Vagina (tissue), 2 donors: ENCODE data around the gene SNED1. TPM values are rescaled to one million over a fixed set of nuclear protein-coding genes. Genes with fewer than 3 reads are reported as not detected.

Experiments
- DNase-seq, 2 donors: peaks; one replicate each; pipeline ENCODE4 v3.0.0-alpha.2; 2017; ENCODE audit errors: extremely low spot score in 2 of 2
- H3K27ac ChIP-seq: fragments of 200-600 bp; sonication (generic); one replicate; pipeline ENCODE4 v1.5.1; 2019
- H3K27me3 ChIP-seq: fragments of 200-600 bp; sonication (generic); one replicate; pipeline ENCODE4 v1.5.1; 2019
- H3K36me3 ChIP-seq, 2 donors: fragments of 200-600 bp; sonication (generic); one replicate each; pipeline ENCODE4 v1.5.1; 2017 to 2019
- H3K4me1 ChIP-seq: fragments of 200-600 bp; sonication (generic); one replicate; pipeline ENCODE4 v1.5.1; 2019
- H3K4me3 ChIP-seq, 2 donors: fragments of 200-600 bp; sonication (generic); 1 replicate in 1 of 2; 2 replicates in 1 of 2; pipeline ENCODE4 v1.5.1; 2016 to 2019
- H3K9me3 ChIP-seq: fragments of 200-600 bp; sonication (generic); one replicate; pipeline ENCODE4 v1.5.1; 2019
- CTCF ChIP-seq, 3 experiments: fragments of 450-650 bp in 2 of 3; fragments of 200-600 bp in 1 of 3; sonication (generic) in 1 of 3; IDR thresholded peaks; one replicate each; pipeline ENCODE4 v1.5.1; 2017 to 2019; ENCODE audit warnings: antibody characterized with exemption in 3 of 3, mild to moderate bottlenecking in 2 of 3, moderate library complexity in 2 of 3
- POLR2A ChIP-seq, 2 donors: fragments of 450-650 bp; IDR thresholded peaks; one replicate each; pipeline ENCODE4 v1.6.1; 2017; ENCODE audit warnings: antibody characterized with exemption in 2 of 2, mild to moderate bottlenecking in 2 of 2, moderate library complexity in 2 of 2
- POLR2AphosphoS5 ChIP-seq, 2 donors: sonication (generic); formaldehyde crosslinking; IDR thresholded peaks; one replicate each; pipeline ENCODE4 v1.9.0; 2017; ENCODE audit warnings: antibody characterized with exemption in 2 of 2, mild to moderate bottlenecking in 2 of 2, low read depth in 1 of 2; ENCODE audit not compliant: insufficient read depth in 1 of 2
- intact Hi-C: fragments of 100-400 bp; cut with DNase I; formaldehyde crosslinking; loops from one replicate; pipeline ENCODE4 v1.15.1; 2023
- small RNA-seq: library from RNA; depleted of rRNA; stranded (forward); fragments of <200 nt; gene quantifications from one replicate; pipeline ENCODE3, GENCODE V24; 2016
- total RNA-seq: library from RNA; depleted of rRNA; stranded (reverse); fragments of >200 nt; gene quantifications from one replicate; pipeline ENCODE4 v1.2.3, GENCODE V29; 2016

SNED1 gene
- total RNA-seq, 1 donor from 2014 or later = 55.5 TPM

DNA sequence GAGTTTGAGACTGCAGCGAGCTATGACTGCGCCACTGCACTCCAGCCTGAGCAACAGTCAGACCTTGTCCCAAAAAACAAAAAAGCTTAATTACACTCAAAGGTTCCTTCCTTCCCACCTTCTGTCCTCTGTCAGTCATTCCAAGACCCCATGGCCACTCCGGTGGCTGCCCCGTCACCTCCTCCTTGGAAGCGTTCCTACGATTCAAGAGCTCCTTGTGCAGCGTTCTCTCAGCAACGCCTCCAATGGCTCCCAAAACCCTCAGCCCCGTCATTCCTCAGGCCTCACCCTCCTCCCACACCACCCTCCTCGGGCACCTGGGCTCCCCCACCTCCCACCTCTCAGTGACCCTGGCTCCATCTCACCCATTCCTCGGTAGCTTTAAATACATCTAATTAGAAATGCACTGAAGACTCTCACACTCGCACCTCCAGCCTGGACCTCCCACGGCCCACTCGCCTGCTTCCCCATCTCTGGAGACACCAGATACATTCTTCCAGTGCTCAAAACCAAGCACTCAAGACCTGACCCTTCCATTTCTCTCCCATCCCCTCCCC is 142.9 kb downstream of the SNED1 start:
- Histone ChIP-seq H3K4me3 (no peak overlapping the region), H3K4me1 (no peaks in the 10 kb centered on the region), H3K36me3 (no peaks in the 10 kb centered on the region), H3K27ac (no peak overlapping the region), H3K9me3 (no peaks in the 10 kb centered on the region), H3K27me3 (no peaks in the 10 kb centered on the region)
- no peak for TF ChIP-seq POLR2A (IDR thresholded peaks at IDR 0.05)
- no peak for TF ChIP-seq POLR2AphosphoS5 (IDR thresholded peaks at IDR 0.05; ENCODE audit: insufficient read depth in 1 of 2, low read depth in 1 of 2)
- no peak for TF ChIP-seq CTCF (IDR thresholded peaks at IDR 0.05)
- intact Hi-C loops = no loop called here
- DNase-seq = no peak

- TF ChIP-seq POLR2AphosphoS5 (IDR thresholded peaks at IDR 0.05; ENCODE audit: insufficient read depth in 1 of 2, low read depth in 1 of 2) (no peak), CTCF (IDR thresholded peaks at IDR 0.05) (no peak), POLR2A (IDR thresholded peaks at IDR 0.05) (no peak)
- Histone ChIP-seq H3K36me3 (no peaks in the 10 kb centered on the region), H3K9me3 (no peaks in the 10 kb centered on the region), H3K4me1 (no peaks in the 10 kb centered on the region), H3K27ac (no peak overlapping the region), H3K4me3 (no peak overlapping the region), H3K27me3 (no peaks in the 10 kb centered on the region)
- no peak for DNase-seq
- intact Hi-C loops = no loop called here
These were observed 143.6 kb downstream of the SNED1 start for GRCh38 chr2:241142063-241142462.

DNA sequence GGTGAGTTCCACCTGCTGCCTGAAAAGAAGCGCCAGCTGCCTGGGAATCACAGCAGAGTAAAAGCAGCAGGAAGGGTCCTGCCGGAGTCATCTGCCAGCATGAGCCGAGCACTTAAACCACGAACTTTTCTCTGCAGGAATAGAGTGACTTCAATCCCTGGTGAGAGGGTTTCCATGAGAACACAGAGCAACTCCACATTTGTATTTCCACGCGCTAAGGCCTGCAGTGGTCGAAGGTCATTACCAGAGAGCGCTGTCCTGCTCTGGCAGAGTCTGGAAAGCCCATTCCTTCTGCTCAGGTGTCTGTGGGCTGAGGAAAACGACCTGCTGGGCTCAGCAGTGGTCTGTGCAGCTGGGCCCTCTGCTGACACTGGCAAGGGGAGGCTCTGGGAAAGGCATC is 144.2 kb downstream of the SNED1 start:
- no peak for DNase-seq
- Histone ChIP-seq H3K9me3 (no peaks in the 10 kb centered on the region), H3K36me3 (no peaks in the 10 kb centered on the region), H3K27me3 (no peaks in the 10 kb centered on the region), H3K4me1 (no peaks in the 10 kb centered on the region), H3K4me3 (no peak overlapping the region), H3K27ac (no peak overlapping the region)
- no peak for TF ChIP-seq CTCF (IDR thresholded peaks at IDR 0.05)
- no peak for TF ChIP-seq POLR2A (IDR thresholded peaks at IDR 0.05)
- TF ChIP-seq POLR2AphosphoS5 (IDR thresholded peaks at IDR 0.05; ENCODE audit: insufficient read depth in 1 of 2, low read depth in 1 of 2) = no peak
- intact Hi-C loops = no loop called here

Small RNAs within 50 kb of the gene (small RNA-seq; reads per million reads assigned to genes)
- gene AC005237.2 = not detected

Other genes with a start within 250 kb of the SNED1 start
- 6.1 TPM for gene KIF1A, start 178.4 kb upstream of the SNED1 start, total RNA-seq
- gene AGXT, start 129.8 kb upstream of the SNED1 start, total RNA-seq = not detected
- 21.1 TPM for gene MAB21L4, start 102.5 kb upstream of the SNED1 start, total RNA-seq
- 0.49 TPM for gene CROCC2, start 92.3 kb upstream of the SNED1 start, total RNA-seq
- gene MTERF4, start 103.7 kb downstream of the SNED1 start, total RNA-seq = 30.2 TPM
- gene PASK, start 150.9 kb downstream of the SNED1 start, total RNA-seq = 6.4 TPM
- gene PPP1R7, start 151.8 kb downstream of the SNED1 start, total RNA-seq = 51.1 TPM
- gene ANO7, start 190.1 kb downstream of the SNED1 start, total RNA-seq = 0.98 TPM